HepG2 (cell line): ENCODE data around the gene MPC2. TPM values are rescaled to one million over a fixed set of nuclear protein-coding genes. Genes with fewer than 3 reads are reported as not detected.
A peak's percentile ranks its signal among the peaks of the same experiment; 100 is the strongest.

Experiments
- ATAC-seq: fragments of 200-7000 bp; cut with Tn5 transposase; 3 replicates; pipeline ENCODE4 v1.9.1; 2020; ENCODE audit warnings: mild to moderate bottlenecking, moderate library complexity
- BruUV-seq: library from RNA; stranded (reverse); fragments of 400-500 nt; replicated peaks from 2 replicates; lab custom pipeline; 2021; lab: Mats Ljungman, UMichigan
- CTCF ChIA-PET: fragments of 300-600 bp; formaldehyde crosslinking; extraction: SDS; loops from one replicate; lab custom pipeline; 2021; ENCODE audit warnings: low total read pairs, inconsistent platforms, low intra/inter-chr PET ratio; lab: Yijun Ruan, JAX
- POLR2A ChIA-PET: fragments of 350-600 bp; sonication (Branson Sonifier 250); formaldehyde crosslinking; loops from one replicate; lab custom pipeline; 2020; ENCODE audit warnings: antibody characterized with exemption, inconsistent platforms; lab: Yijun Ruan, JAX
- DNase-seq: peaks from one replicate; pipeline ENCODE4 v3.0.0-alpha.2; 2015; ENCODE audit warnings: low spot score
- FAIRE-seq: peaks from 3 replicates; lab custom pipeline; 2011; peaks lifted over from hg19 to GRCh38; lab: Jason Lieb, UNC
- H2AFZ ChIP-seq: one replicate; pipeline ENCODE4 v1.6.1; 2011; ENCODE audit warnings: low read length, inconsistent platforms
- H3K27ac ChIP-seq: fragments of 300-600 bp; 3 replicates; pipeline ENCODE4 v1.8.0; 2011; ENCODE audit warnings: mixed run types, mild to moderate bottlenecking, mixed read lengths, low read length, inconsistent platforms; ENCODE audit not compliant: insufficient read depth; ENCODE audit errors: extremely low read length
- H3K27me3 ChIP-seq, 2 experiments: fragments of 200-600 bp in 1 of 2; 2 replicates in 1 of 2; 3 replicates in 1 of 2; pipeline versions ENCODE4 v1.6.0 to v1.8.0; 2011; ENCODE audit warnings: low read length in 2 of 2, mild to moderate bottlenecking in 2 of 2, moderate library complexity in 2 of 2, inconsistent platforms in 1 of 2; ENCODE audit not compliant: insufficient read depth in 2 of 2, control insufficient read depth in 1 of 2
- H3K36me3 ChIP-seq, 2 experiments: fragments of 200-600 bp in 1 of 2; replicated peaks in 1 of 2; 2 replicates in 1 of 2; 3 replicates in 1 of 2; pipeline versions ENCODE4 v1.5.1 to v1.8.0; 2011; ENCODE audit warnings: low read length in 2 of 2, inconsistent platforms in 1 of 2; ENCODE audit not compliant: insufficient read depth in 2 of 2, control insufficient read depth in 1 of 2
- H3K4me1 ChIP-seq: 2 replicates; pipeline ENCODE4 v1.5.1; 2012; ENCODE audit warnings: low read length, inconsistent platforms; ENCODE audit not compliant: insufficient read depth
- H3K4me2 ChIP-seq: 2 replicates; pipeline ENCODE4 v1.6.0; 2011; ENCODE audit warnings: low read depth, low read length, inconsistent platforms
- H3K4me3 ChIP-seq, 3 experiments: fragments of 200-600 bp in 1 of 3; sonication (generic), shearing (Covaris generic) in 1 of 3; replicated peaks in 1 of 3; 2 replicates each; pipeline ENCODE4 v1.5.1; 2011 to 2016; ENCODE audit warnings: low read length in 3 of 3, inconsistent platforms in 2 of 3, low read depth in 2 of 3, mild to moderate bottlenecking in 2 of 3, control low read depth in 1 of 3, mixed read lengths in 1 of 3; ENCODE audit not compliant: insufficient read depth in 1 of 3
- H3K79me2 ChIP-seq: one replicate; pipeline ENCODE4 v1.6.1; 2011; ENCODE audit warnings: low read length, inconsistent platforms; ENCODE audit not compliant: insufficient read depth
- H3K9ac ChIP-seq: 2 replicates; pipeline ENCODE4 v1.6.0; 2011; ENCODE audit warnings: mild to moderate bottlenecking, low read depth, low read length, inconsistent platforms; ENCODE audit not compliant: insufficient read depth
- H3K9me3 ChIP-seq: 2 replicates; pipeline ENCODE4 v1.5.1; 2012; ENCODE audit warnings: mild to moderate bottlenecking, low read length
- H4K20me1 ChIP-seq: 2 replicates; pipeline ENCODE4 v1.6.0; 2011; ENCODE audit warnings: inconsistent platforms, mild to moderate bottlenecking, low read length, moderate library complexity; ENCODE audit not compliant: insufficient read depth
- ARHGAP35 ChIP-seq: sonication (generic); formaldehyde crosslinking; IDR thresholded peaks from 2 replicates; pipeline ENCODE4 v1.9.0; 2022; ENCODE audit warnings: mild to moderate bottlenecking, inconsistent platforms, moderate library complexity, missing genetic modification reagents, borderline replicate concordance
- CREB3 ChIP-seq: sonication (generic); formaldehyde crosslinking; IDR thresholded peaks from 2 replicates; pipeline ENCODE4 v1.5.0; 2020; ENCODE audit warnings: missing genetic modification reagents
- HNF4G ChIP-seq, 2 experiments: sonication (generic) in 1 of 2; formaldehyde crosslinking in 1 of 2; IDR thresholded peaks; 2 replicates each; pipeline versions ENCODE4 v1.4.0 to v1.6.1; 2011 to 2020; ENCODE audit warnings: borderline replicate concordance in 2 of 2, low read depth in 2 of 2, mild to moderate bottlenecking in 2 of 2, low read length in 1 of 2, missing genetic modification reagents in 1 of 2, moderate library complexity in 1 of 2
- THAP7 ChIP-seq: sonication (generic); formaldehyde crosslinking; IDR thresholded peaks from 2 replicates; pipeline ENCODE4 v1.8.1; 2023; ENCODE audit warnings: mild to moderate bottlenecking, missing genetic modification reagents
- ZBTB46 ChIP-seq: sonication (generic); formaldehyde crosslinking; IDR thresholded peaks from 2 replicates; pipeline ENCODE4 v1.4.0; 2020; ENCODE audit warnings: mild to moderate bottlenecking, missing genetic modification reagents, borderline replicate concordance
- ZNF142 ChIP-seq: sonication (generic); formaldehyde crosslinking; IDR thresholded peaks from 2 replicates; pipeline ENCODE4 v1.4.0; 2020; ENCODE audit warnings: missing genetic modification reagents
- ZSCAN9 ChIP-seq: IDR thresholded peaks from 2 replicates; pipeline ENCODE4 v1.6.1; 2016; ENCODE audit warnings: borderline replicate concordance
- WGBS: methylation state at CpG from one replicate; pipeline ENCODE4 v1.1.6; 2017; ENCODE audit warnings: low lambda C conversion rate; 5-methylcytosine and 5-hydroxymethylcytosine counted together
- in situ Hi-C: cut with HindIII; loops from 2 replicates; pipeline ENCODE4 v1.10.0; 2017; ENCODE audit warnings: low pct_unique_long_range_greater_than_20kb; ENCODE audit not compliant: extremely low pct_ligation_motif_present
- intact Hi-C: fragments of 100-400 bp; cut with micrococcal nuclease; formaldehyde crosslinking; loops from one replicate; pipeline ENCODE4 v1.10.0; 2022; ENCODE audit not compliant: unreplicated experiment
- polyA plus RNA-seq, 8 experiments: library from polyadenylated mRNA; depleted of rRNA in 3 of 8; stranded (reverse) in 7 of 8; unstranded in 1 of 8; fragments of >200 nt; fragmentation: Illumina TruSeq in 4 of 8; extraction: Trizol in 4 of 8; gene quantifications; 2 replicates each; pipeline versions ENCODE4 v1.2.1 to v1.2.3, GENCODE V29; 2011 to 2016; ENCODE audit warnings: low read depth in 4 of 8, missing spikeins in 1 of 8, mixed read lengths in 1 of 8; ENCODE audit not compliant: insufficient read depth in 1 of 8
- total RNA-seq, 5 experiments: library from RNA; depleted of rRNA; stranded (reverse); fragments of >200 nt; fragmentation: Illumina TruSeq; extraction: Trizol; gene quantifications; 2 replicates each; pipeline ENCODE4 v1.2.3, GENCODE V29; 2016; ENCODE audit warnings: low read depth in 1 of 5
- TF ChIP-seq, protein P1 (sequence below): sonication (generic); formaldehyde crosslinking; IDR thresholded peaks from 2 replicates; pipeline ENCODE4 v1.5.1; 2020; ENCODE audit warnings: missing genetic modification reagents, mild to moderate bottlenecking, borderline replicate concordance

Gene MPC2
- total and polyA plus RNA-seq, 2 of the 13 experiments (the other 11 are each of a cell fraction or from before 2014, with no cell fraction given) = 38.8 to 136 TPM

- in situ Hi-C loops (no loop called here), intact Hi-C loops (no loop called here)
- 7% methylated on average over 6 of the region's 6 CpGs for WGBS
- H4K20me1 ChIP-seq = peaks cover 7% of the 10 kb centered on the region; the same call in 1 of the 2 replicates
- CTCF ChIA-PET = no interaction called here
- no peaks in the 10 kb centered on the region for H3K36me3 ChIP-seq
- POLR2A ChIA-PET = interaction anchor here (2.1 to 3.2 kb wide), 2 partner anchors 10 to 12 kb away, joined by 13 to 44 read pairs; partner anchors contain the start of genes ADCY10, DCAF6 and MPC2
- H3K9ac ChIP-seq = 0 out of 2 replicates have a peak overlapping the region, but pooled peaks have one; percentile 37
- peak overlapping the region; percentile 73 for H3K4me2 ChIP-seq
- BruUV-seq = no TSS peak
- peaks cover 59% of the 10 kb centered on the region for H3K79me2 ChIP-seq
- ATAC-seq = peak; percentile 95
- peaks cover 64% of the 10 kb centered on the region for H3K4me1 ChIP-seq
- H3K9me3 ChIP-seq = no peaks in the 10 kb centered on the region
- H3K27me3 ChIP-seq = no peaks in the 10 kb centered on the region
- FAIRE-seq = peak; percentile 88
- DNase-seq = peak; percentile 79
- peak overlapping the region; percentile 47 for H3K27ac ChIP-seq
- peak overlapping the region in 2 of 3 experiments; percentile 31 to 59; a peak in 3 of 6 replicates for H3K4me3 ChIP-seq
- H2AFZ ChIP-seq = no peak overlapping the region
- TF ChIP-seq CREB3 (CRISPR knock-in tag) (no peak), ZBTB46 (no peak), ARHGAP35 (CRISPR knock-in tag) (no peak), ZNF142 (CRISPR knock-in tag) (peak; percentile 80), HNF4G (IDR thresholded peaks at IDR 0.05; ENCODE audit: borderline replicate concordance, low read depth, low read length) (peak; percentile 42; the same call in 1 of the 2 replicates), HNF4G (CRISPR knock-in tag; IDR thresholded peaks at IDR 0.05; ENCODE audit: borderline replicate concordance, low read depth) (no peak), ZSCAN9 (CRISPR knock-in tag) (0 out of 2 replicates have a peak, but pooled peaks have one; percentile 18), THAP7 (no peak)
- TF ChIP-seq, protein P1, sequence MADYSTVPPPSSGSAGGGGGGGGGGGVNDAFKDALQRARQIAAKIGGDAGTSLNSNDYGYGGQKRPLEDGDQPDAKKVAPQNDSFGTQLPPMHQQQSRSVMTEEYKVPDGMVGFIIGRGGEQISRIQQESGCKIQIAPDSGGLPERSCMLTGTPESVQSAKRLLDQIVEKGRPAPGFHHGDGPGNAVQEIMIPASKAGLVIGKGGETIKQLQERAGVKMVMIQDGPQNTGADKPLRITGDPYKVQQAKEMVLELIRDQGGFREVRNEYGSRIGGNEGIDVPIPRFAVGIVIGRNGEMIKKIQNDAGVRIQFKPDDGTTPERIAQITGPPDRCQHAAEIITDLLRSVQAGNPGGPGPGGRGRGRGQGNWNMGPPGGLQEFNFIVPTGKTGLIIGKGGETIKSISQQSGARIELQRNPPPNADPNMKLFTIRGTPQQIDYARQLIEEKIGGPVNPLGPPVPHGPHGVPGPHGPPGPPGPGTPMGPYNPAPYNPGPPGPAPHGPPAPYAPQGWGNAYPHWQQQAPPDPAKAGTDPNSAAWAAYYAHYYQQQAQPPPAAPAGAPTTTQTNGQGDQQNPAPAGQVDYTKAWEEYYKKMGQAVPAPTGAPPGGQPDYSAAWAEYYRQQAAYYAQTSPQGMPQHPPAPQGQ = no peak
These were observed 10.3 kb downstream of the MPC2 start for GRCh38 chr1:167926486-167926997.
